ENCODE results near the gene EXOC4.

- TF ChIP-seq CTCF (IDR thresholded peaks at IDR 0.05; ENCODE audit: control extremely low read depth in 1 of 3, insufficient read depth in 1 of 3, low read depth in 1 of 3, low read length in 3 of 3) = no peak
- TF ChIP-seq TBP (IDR thresholded peaks at IDR 0.05; ENCODE audit: low read depth, low read length) = no peak
- TF ChIP-seq MAX (IDR thresholded peaks at IDR 0.05) = no peak
- TF ChIP-seq SRF (IDR thresholded peaks at IDR 0.05; ENCODE audit: low read depth, low read length) = no peak
- TF ChIP-seq CEBPB (IDR thresholded peaks at IDR 0.05; ENCODE audit: low read depth, low read length) = no peak
- no peak for TF ChIP-seq SP1 (IDR thresholded peaks at IDR 0.05; ENCODE audit: low read depth, low read length)
- no peak for TF ChIP-seq CREB1 (IDR thresholded peaks at IDR 0.05)
- TF ChIP-seq GABPA (IDR thresholded peaks at IDR 0.05; ENCODE audit: borderline replicate concordance, insufficient read depth, low read length) = no peak
- no peak for TF ChIP-seq SIRT6 (IDR thresholded peaks at IDR 0.05; ENCODE audit: low read length)
- TF ChIP-seq POLR2AphosphoS5 (IDR thresholded peaks at IDR 0.05; ENCODE audit: low read depth, low read length) = no peak
- no peak for TF ChIP-seq POLR2A (IDR thresholded peaks at IDR 0.05; ENCODE audit: control extremely low read depth in 1 of 2, low read depth in 2 of 2, low read length in 2 of 2)
- no peak for TF ChIP-seq ATF2 (IDR thresholded peaks at IDR 0.05; ENCODE audit: low read length)
Measured at GRCh38 chr7:134013249-134013648, 760.4 kb downstream of the EXOC4 start.
